ENCODE measurements around the gene ERAP2.
A peak's percentile ranks its signal among the peaks of the same experiment; 100 is the strongest.

The ERAP2 gene

DNA sequence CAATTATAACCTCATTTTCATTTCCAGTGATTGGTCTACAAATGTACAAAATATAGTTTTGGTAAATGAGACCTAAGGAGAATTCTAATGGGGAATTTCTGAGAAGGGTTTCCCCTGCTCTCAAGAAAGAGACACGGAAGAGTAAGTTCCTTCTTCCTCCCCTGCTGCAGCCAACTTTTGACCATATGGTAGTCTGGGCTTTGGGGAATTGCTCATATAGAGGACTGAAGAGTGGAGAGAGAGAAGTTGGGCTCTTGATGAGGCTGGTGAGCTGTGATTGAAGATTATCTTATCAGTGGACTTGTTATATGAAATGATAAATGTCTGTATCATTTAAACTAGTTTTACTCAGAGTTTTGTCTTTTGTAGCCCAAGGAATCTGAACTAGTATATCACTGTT lies 55.3 kb downstream of the ERAP2 start:
- Histone ChIP-seq H3K27me3 (replicated peaks) (no peaks in the 10 kb centered on the region), H3K36me3 (replicated peaks) (no peaks in the 10 kb centered on the region), H3K27ac (no peak overlapping the region), H3K4me3 (ENCODE audit: low read depth, low read length) (no peak overlapping the region)
- in situ Hi-C loops (cut with HindIII; ENCODE audit: low pct_ligation_motif_present, low sequenced_read_pairs) = no loop called here
- DNase-seq = no peak
- TF ChIP-seq, protein P1, sequence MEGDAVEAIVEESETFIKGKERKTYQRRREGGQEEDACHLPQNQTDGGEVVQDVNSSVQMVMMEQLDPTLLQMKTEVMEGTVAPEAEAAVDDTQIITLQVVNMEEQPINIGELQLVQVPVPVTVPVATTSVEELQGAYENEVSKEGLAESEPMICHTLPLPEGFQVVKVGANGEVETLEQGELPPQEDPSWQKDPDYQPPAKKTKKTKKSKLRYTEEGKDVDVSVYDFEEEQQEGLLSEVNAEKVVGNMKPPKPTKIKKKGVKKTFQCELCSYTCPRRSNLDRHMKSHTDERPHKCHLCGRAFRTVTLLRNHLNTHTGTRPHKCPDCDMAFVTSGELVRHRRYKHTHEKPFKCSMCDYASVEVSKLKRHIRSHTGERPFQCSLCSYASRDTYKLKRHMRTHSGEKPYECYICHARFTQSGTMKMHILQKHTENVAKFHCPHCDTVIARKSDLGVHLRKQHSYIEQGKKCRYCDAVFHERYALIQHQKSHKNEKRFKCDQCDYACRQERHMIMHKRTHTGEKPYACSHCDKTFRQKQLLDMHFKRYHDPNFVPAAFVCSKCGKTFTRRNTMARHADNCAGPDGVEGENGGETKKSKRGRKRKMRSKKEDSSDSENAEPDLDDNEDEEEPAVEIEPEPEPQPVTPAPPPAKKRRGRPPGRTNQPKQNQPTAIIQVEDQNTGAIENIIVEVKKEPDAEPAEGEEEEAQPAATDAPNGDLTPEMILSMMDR (IDR thresholded peaks at IDR 0.05; ENCODE audit: low read depth, low read length, missing control alignments) = no peak

DNA sequence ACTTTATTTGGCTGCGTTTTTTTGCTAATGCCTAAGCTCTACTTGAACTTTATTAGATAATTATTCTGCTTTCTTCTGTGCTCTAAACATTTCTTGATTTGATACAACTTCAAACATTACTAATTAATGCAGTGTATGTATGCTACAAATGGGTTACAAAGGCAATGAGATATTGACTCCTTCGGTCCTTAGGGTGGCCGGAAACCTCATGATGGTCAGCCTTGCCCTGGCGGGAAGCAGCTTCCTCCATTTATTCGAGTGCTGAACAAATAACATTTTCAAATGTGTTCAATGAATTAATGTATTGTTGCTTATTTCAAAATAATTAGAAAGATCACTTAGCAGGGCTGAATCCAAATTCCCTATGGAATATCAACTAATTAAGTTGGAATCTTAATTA lies 55.7 kb downstream of the ERAP2 start:
- in situ Hi-C loops (cut with HindIII; ENCODE audit: low pct_ligation_motif_present, low sequenced_read_pairs) = no loop called here
- DNase-seq = no peak
- Histone ChIP-seq H3K36me3 (replicated peaks) (no peaks in the 10 kb centered on the region), H3K27ac (no peak overlapping the region), H3K4me3 (ENCODE audit: low read depth, low read length) (no peak overlapping the region), H3K27me3 (replicated peaks) (no peaks in the 10 kb centered on the region)
- TF ChIP-seq, protein P1 (IDR thresholded peaks at IDR 0.05; ENCODE audit: low read depth, low read length, missing control alignments) = no peak

DNA sequence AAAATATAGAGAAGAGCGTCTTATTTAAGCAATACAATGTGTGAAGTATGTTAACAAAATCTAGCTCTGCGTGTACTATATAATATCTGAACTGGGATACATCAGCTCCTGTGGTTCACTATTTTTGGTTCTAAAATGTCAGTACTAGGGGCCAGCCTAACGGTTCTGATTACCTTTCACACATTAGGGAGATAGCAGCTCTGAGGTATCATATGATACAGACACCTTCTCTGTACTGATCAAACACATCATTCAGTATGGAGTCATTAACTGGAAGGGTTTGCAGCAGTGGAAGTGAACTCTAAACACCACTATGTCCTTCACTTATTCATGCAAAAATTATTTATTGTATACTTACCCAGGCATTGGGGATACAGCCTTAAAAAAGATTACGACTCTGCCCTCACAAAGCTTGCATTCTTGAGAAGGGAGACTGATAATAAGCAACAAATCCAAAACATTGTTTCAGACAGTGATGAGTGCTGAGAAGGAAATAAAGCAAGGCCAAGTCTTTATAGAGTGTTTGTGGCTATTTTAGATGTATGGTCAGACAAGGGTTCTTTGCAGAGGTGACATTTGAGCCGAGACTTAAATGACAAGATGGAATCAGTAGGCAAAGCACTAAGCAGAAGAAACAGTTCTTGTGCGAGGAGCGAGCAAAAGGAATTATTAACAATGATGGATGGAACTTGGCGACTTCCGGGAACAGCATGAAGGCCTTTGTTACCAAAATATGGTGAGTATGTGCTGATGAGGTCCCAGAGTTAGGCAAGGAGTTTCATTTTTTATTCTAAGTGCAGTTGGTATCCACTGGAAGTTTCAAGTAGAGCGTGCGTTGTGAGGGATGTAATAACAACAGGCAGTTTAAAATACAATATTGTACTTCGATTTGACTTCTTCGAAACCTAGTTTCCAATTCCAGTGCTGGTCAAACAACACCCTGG lies 57.7 kb downstream of the ERAP2 start:
- Histone ChIP-seq H3K36me3 (replicated peaks) (no peaks in the 10 kb centered on the region), H3K27me3 (replicated peaks) (no peaks in the 10 kb centered on the region), H3K4me3 (ENCODE audit: low read depth, low read length) (peak overlapping the region; percentile 75), H3K27ac (peak overlapping the region; percentile 76)
- DNase-seq = no peak
- TF ChIP-seq, protein P1 (IDR thresholded peaks at IDR 0.05; ENCODE audit: low read depth, low read length, missing control alignments) = no peak
- in situ Hi-C loops (cut with HindIII; ENCODE audit: low pct_ligation_motif_present, low sequenced_read_pairs) = no loop called here

DNA sequence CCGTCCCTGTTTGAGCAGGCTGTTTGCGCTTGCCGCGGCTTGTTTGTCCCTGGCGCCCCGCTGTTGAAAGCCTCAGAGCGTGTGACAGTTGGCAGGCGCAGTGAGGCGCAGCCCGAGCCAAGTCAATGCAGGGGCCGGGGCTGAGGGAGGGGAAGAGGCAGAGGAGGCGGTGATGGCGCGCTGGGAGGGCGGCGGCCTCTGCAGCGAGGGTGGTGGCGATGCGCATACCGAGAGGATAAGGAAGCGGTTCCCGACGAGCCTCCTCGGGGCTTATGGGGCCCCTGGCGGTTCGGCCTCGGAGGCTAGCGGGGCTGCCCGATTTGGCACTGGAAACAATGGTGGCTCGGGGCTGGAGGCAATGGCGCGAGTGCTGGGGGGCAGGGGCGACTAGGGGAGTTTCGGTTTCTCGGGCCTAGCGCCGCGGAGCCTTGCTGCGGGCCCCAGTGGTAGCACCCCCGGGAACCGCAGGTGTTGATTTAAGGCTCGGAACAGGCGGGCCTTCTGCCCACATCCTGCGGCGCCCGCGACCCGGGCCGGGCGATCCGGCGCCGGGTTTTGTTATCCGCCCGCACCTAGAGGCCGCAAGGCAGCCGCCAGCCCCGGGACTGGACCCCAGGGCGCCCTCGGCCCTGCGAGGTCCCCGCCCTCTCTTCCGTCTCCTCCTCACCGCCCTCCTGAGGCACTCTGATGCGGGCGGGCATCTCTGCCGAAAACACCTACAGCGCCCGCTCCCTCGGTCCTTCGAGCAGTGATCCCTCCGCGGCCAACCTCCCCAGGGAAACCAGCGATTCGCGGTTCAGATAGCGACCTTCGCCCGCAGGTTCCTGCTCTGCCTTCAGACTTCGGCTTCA lies 58.6 kb downstream of the ERAP2 start:
- peak overlapping the region; percentile 76 for H3K27ac ChIP-seq
- DNase-seq = peak; percentile 86
- in situ Hi-C loops (cut with HindIII; ENCODE audit: low pct_ligation_motif_present, low sequenced_read_pairs) = no loop called here
- H3K36me3 ChIP-seq (replicated peaks) = no peaks in the 10 kb centered on the region
- peak overlapping the region; percentile 75 for H3K4me3 ChIP-seq (ENCODE audit: low read depth, low read length)
- H3K27me3 ChIP-seq (replicated peaks) = no peaks in the 10 kb centered on the region
- TF ChIP-seq, protein P1 (IDR thresholded peaks at IDR 0.05; ENCODE audit: low read depth, low read length, missing control alignments) = peak; percentile 24

DNA sequence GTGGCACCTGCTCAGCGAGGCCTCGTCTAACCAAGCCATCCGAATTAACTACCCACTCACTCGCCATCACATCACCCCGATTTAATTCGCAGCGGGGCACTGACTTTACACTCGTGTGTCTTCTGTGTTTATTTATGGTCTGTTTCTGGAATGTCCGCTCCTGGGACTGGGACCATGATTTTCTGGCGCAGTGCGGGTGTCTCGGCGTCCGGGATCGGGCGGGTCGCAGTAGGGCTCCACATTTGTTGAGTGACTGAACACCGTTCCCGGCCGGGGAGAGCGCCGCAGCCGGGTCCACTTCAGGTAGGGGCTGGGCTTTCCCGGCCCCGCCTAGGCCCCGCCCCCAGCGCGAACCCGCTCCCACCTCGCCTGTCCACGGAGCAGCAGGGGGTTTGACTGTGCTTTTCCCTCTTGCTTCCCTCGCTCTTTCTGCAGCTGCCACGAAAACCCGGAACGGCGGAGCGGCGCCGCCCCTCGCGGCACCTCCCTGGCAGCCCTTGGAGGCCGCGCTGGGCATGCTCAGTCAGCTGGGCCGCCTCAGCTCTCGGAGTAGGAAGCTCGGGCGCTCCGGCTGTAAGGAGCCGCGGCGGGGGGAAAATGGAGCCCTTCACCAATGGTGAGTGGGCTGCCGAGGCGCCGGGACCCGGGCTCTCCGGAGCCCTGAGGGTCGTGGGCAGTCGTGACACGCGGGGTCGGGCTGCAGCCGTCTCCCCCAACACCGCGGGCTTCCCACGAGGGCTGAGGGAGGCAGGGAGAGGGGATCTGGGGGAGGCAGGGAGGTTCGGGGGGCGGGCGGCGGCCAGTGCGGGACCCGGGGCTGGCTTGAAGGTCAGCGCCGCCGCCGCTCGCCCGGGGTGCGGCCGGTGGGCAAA lies 59.5 kb downstream of the ERAP2 start, which contains the start of gene LNPEP:
TSS of gene LNPEP (plus strand) at position 522 of the 872 bp plus-strand sequence. CDS start at position 598, 76 bp downstream.
- DNase-seq = peak; percentile 95
- Histone ChIP-seq H3K27me3 (replicated peaks) (no peaks in the 10 kb centered on the region), H3K4me3 (ENCODE audit: low read depth, low read length) (peak within 1 kb of the TSS; percentile 75), H3K27ac (peak within 1 kb of the TSS; percentile 76), H3K36me3 (replicated peaks) (no peaks in the 10 kb centered on the region)
- TF ChIP-seq, protein P1 (IDR thresholded peaks at IDR 0.05; ENCODE audit: low read depth, low read length, missing control alignments) = peak; percentile 7
- in situ Hi-C loops (cut with HindIII; ENCODE audit: low pct_ligation_motif_present, low sequenced_read_pairs) = no loop called here
